ENCODE results near the gene OTUD3.

- TF ChIP-seq, protein P1, sequence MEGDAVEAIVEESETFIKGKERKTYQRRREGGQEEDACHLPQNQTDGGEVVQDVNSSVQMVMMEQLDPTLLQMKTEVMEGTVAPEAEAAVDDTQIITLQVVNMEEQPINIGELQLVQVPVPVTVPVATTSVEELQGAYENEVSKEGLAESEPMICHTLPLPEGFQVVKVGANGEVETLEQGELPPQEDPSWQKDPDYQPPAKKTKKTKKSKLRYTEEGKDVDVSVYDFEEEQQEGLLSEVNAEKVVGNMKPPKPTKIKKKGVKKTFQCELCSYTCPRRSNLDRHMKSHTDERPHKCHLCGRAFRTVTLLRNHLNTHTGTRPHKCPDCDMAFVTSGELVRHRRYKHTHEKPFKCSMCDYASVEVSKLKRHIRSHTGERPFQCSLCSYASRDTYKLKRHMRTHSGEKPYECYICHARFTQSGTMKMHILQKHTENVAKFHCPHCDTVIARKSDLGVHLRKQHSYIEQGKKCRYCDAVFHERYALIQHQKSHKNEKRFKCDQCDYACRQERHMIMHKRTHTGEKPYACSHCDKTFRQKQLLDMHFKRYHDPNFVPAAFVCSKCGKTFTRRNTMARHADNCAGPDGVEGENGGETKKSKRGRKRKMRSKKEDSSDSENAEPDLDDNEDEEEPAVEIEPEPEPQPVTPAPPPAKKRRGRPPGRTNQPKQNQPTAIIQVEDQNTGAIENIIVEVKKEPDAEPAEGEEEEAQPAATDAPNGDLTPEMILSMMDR (conservative IDR thresholded peaks at IDR 0.05) = no peak
- TF ChIP-seq EZH2 (IDR thresholded peaks at IDR 0.05; ENCODE audit: low read depth) = no peak
Observed at GRCh38 chr1:19926296-19927129, 44.3 kb downstream of the OTUD3 start.

Data from PC-9 (cell line).